Stomach (tissue), 9 donors: ENCODE data around the gene MYL12B. TPM values are rescaled to one million over a fixed set of nuclear protein-coding genes. Genes with fewer than 3 reads are reported as not detected.
"Not testable (repeated sequence)": the region's sequence is repeated elsewhere in the genome, so short reads cannot be mapped to it uniquely, and the experiment has no call there.

Source experiments
- DNase-seq, 2 donors: peaks; one replicate each; pipeline versions ENCODE4 v3.0.0 to v3.0.0-alpha.2; 2013 to 2019
- H3K27ac ChIP-seq, 5 donors: fragments of 200-600 bp in 4 of 5; sonication (generic) in 4 of 5; one replicate each; pipeline ENCODE4 v1.5.1; 2013 to 2019; ENCODE audit warnings: mild to moderate bottlenecking in 1 of 5, moderate library complexity in 1 of 5
- H3K27me3 ChIP-seq, 3 donors: fragments of 200-600 bp; sonication (generic); one replicate each; pipeline ENCODE4 v1.5.1; 2017 to 2019; ENCODE audit warnings: mixed run types in 1 of 3
- H3K36me3 ChIP-seq, 4 donors: fragments of 200-600 bp; sonication (generic); 1 replicate in 3 of 4; 2 replicates in 1 of 4; pipeline ENCODE4 v1.5.1; 2016 to 2019
- H3K4me1 ChIP-seq, 4 donors: fragments of 200-600 bp; sonication (generic); one replicate each; pipeline ENCODE4 v1.5.1; 2016 to 2019
- H3K4me3 ChIP-seq, 4 donors: fragments of 200-600 bp; sonication (generic) in 3 of 4; one replicate each; pipeline ENCODE4 v1.5.1; 2016 to 2019; ENCODE audit warnings: mild to moderate bottlenecking in 1 of 4
- H3K9me3 ChIP-seq, 4 donors: fragments of 200-600 bp; sonication (generic); one replicate each; pipeline ENCODE4 v1.5.1; 2016 to 2019
- EP300 ChIP-seq: sonication (generic); formaldehyde crosslinking; IDR thresholded peaks from one replicate; pipeline ENCODE4 v1.6.1; 2017; ENCODE audit warnings: antibody characterized with exemption
- POLR2A ChIP-seq, 4 donors: fragments of 450-650 bp; IDR thresholded peaks; one replicate each; pipeline ENCODE4 v1.6.1; 2016; ENCODE audit warnings: antibody characterized with exemption in 4 of 4, control low read depth in 2 of 4, mild to moderate bottlenecking in 1 of 4, moderate library complexity in 1 of 4
- POLR2AphosphoS5 ChIP-seq, 3 donors: sonication (generic); formaldehyde crosslinking; IDR thresholded peaks; one replicate each; pipeline ENCODE4 v1.6.1; 2016; ENCODE audit warnings: antibody characterized with exemption in 3 of 3
- WGBS, 5 donors: extraction: QIAGEN DNeasy Blood & Tissue Kit in 3 of 5; methylation state at CpG; one replicate each; pipeline versions ENCODE4 v1.1.5 to v1.1.7; 2013 to 2018; 5-methylcytosine and 5-hydroxymethylcytosine counted together
- intact Hi-C: fragments of 100-400 bp; cut with DNase I; formaldehyde crosslinking; loops from one replicate; pipeline ENCODE4 v1.15.1; 2023; ENCODE audit warnings: low total_unique reads
- polyA plus RNA-seq, 3 donors: library from polyadenylated mRNA; stranded (reverse); fragments of 200-250 nt; gene quantifications; one replicate each; pipeline ENCODE4 v1.2.3, GENCODE V29; 2013
- total RNA-seq, 5 donors: library from RNA; depleted of rRNA; stranded (reverse); fragments of >200 nt; gene quantifications; one replicate each; pipeline versions ENCODE4 v1.1.0 to v1.2.3, GENCODE V29; 2014 to 2016
- TF ChIP-seq, protein P1 (sequence below), 7 experiments: fragments of 450-650 bp in 4 of 7; fragments of 200-600 bp in 3 of 7; sonication (generic) in 3 of 7; IDR thresholded peaks; one replicate each; pipeline ENCODE4 v1.5.1; 2016 to 2019; ENCODE audit warnings: antibody characterized with exemption in 7 of 7, control low read depth in 2 of 7, mild to moderate bottlenecking in 1 of 7
- donor health status: healthy with polysubstance abuse.
- donor health status: Bipolar disorder and iron deficiency.
- donor health status: healthy.

The MYL12B gene
- total and polyA plus RNA-seq, 8 donors = 89.2 to 738 (median 312) TPM

- Histone ChIP-seq H3K27me3 (no peaks in the 10 kb centered on the region), H3K4me1 (no peaks in the 10 kb centered on the region), H3K9me3 (no peaks in the 10 kb centered on the region), H3K36me3 (no peaks in the 10 kb centered on the region), H3K4me3 (no peak overlapping the region), H3K27ac (no peak overlapping the region)
- no peak for DNase-seq
- intact Hi-C loops = no loop called here
- TF ChIP-seq, protein P1, sequence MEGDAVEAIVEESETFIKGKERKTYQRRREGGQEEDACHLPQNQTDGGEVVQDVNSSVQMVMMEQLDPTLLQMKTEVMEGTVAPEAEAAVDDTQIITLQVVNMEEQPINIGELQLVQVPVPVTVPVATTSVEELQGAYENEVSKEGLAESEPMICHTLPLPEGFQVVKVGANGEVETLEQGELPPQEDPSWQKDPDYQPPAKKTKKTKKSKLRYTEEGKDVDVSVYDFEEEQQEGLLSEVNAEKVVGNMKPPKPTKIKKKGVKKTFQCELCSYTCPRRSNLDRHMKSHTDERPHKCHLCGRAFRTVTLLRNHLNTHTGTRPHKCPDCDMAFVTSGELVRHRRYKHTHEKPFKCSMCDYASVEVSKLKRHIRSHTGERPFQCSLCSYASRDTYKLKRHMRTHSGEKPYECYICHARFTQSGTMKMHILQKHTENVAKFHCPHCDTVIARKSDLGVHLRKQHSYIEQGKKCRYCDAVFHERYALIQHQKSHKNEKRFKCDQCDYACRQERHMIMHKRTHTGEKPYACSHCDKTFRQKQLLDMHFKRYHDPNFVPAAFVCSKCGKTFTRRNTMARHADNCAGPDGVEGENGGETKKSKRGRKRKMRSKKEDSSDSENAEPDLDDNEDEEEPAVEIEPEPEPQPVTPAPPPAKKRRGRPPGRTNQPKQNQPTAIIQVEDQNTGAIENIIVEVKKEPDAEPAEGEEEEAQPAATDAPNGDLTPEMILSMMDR (IDR thresholded peaks at IDR 0.05) = no peak
- TF ChIP-seq POLR2AphosphoS5 (IDR thresholded peaks at IDR 0.05) = no peak
- no peak for TF ChIP-seq POLR2A (IDR thresholded peaks at IDR 0.05)
- no peak for TF ChIP-seq EP300
- 70 to 90% (median 82%) methylated on average over 3 of the region's 3 CpGs for WGBS, 5 donors
Observed at GRCh38 chr18:3306391-3306790, 44.5 kb downstream of the MYL12B start.

DNA sequence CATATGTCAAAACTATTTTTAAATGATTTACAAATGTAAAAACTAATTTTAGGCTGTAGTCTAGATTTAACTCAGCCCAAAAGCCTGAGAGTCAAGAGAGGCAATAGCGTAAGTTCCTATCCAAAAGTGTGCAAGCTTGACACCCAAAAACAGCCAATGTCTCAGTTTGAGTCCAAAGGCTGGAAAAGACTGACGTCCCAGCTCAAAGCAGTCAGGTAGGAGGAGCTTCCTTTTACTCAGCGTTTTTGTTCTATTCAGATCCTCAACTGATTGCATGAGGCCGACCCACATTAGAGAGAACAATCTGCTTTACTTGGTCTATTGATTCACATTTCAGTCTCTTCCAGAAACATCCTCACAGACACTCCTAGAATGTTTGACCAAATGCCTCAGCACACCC lies 51.8 kb downstream of the MYL12B start:
- intact Hi-C loops = no loop called here
- DNase-seq = no peak
- Histone ChIP-seq H3K4me3 (no peak overlapping the region), H3K9me3 (no peaks in the 10 kb centered on the region), H3K4me1 (no peaks in the 10 kb centered on the region), H3K27me3 (no peaks in the 10 kb centered on the region), H3K27ac (no peak overlapping the region), H3K36me3 (no peaks in the 10 kb centered on the region)
- 41 to 48% (median 47%) methylated on average over 4 of the region's 4 CpGs for WGBS, 5 donors
- TF ChIP-seq EP300 (no peak), POLR2A (IDR thresholded peaks at IDR 0.05) (no peak), POLR2AphosphoS5 (IDR thresholded peaks at IDR 0.05) (no peak)
- TF ChIP-seq, protein P1 (IDR thresholded peaks at IDR 0.05) = no peak

DNA sequence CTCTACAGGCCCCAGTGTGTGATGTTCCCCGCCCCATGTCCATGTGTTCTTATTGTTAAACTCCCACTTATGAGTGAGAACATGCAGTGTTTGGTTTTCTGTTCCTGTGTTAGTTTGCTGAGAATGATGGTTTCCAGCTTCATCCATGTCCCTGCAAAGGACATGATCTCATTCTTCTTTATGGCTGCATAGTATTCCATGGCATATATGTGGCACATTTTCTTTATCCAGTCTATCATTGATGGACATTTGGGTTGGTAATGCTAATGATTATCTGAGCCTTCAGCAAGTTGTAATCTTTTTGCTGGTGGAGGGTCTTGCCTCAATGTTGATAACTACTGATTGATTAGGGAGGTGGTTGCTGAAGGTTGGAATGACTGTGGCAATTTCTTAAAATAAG lies 53.4 kb downstream of the MYL12B start:
- intact Hi-C loops = not testable (repeated sequence)

GRCh38 chr18:3319399-3319798 lies 57.5 kb downstream of the MYL12B start:
- no peaks in the 10 kb centered on the region for H3K36me3 ChIP-seq
- H3K4me1 ChIP-seq = no peaks in the 10 kb centered on the region
- WGBS, 5 donors = 66 to 73% (median 68%) methylated on average over 5 of the region's 5 CpGs
- TF ChIP-seq POLR2A (IDR thresholded peaks at IDR 0.05) (no peak), POLR2AphosphoS5 (IDR thresholded peaks at IDR 0.05) (no peak), EP300 (no peak)
- TF ChIP-seq, protein P1 (IDR thresholded peaks at IDR 0.05) = no peak
- no peaks in the 10 kb centered on the region for H3K9me3 ChIP-seq
- intact Hi-C loops = no loop called here
- H3K27ac ChIP-seq = no peak overlapping the region
- no peak overlapping the region for H3K4me3 ChIP-seq
- DNase-seq = no peak
- H3K27me3 ChIP-seq = no peaks in the 10 kb centered on the region

More for the DNA sequence above, 53.4 kb downstream of the MYL12B start:
- WGBS, 5 donors = 91 to 100% (median 97%) methylated on average over 1 of the region's 1 CpG
- H3K9me3 ChIP-seq, H3K27ac ChIP-seq, DNase-seq, H3K4me1 ChIP-seq, H3K27me3 ChIP-seq, H3K36me3 ChIP-seq, H3K4me3 ChIP-seq: not testable (repeated sequence)

- Histone ChIP-seq H3K36me3 (no peaks in the 10 kb centered on the region), H3K27me3 (no peaks in the 10 kb centered on the region), H3K4me1 (no peaks in the 10 kb centered on the region), H3K9me3 (no peaks in the 10 kb centered on the region), H3K4me3 (no peak overlapping the region), H3K27ac (no peak overlapping the region)
- TF ChIP-seq EP300 = no peak
- TF ChIP-seq POLR2A (IDR thresholded peaks at IDR 0.05) = no peak
- TF ChIP-seq POLR2AphosphoS5 (IDR thresholded peaks at IDR 0.05) = no peak
- TF ChIP-seq, protein P1 (IDR thresholded peaks at IDR 0.05) = no peak
- intact Hi-C loops = no loop called here
- WGBS, 5 donors = 61 to 82% (median 75%) methylated on average over 2 of the region's 2 CpGs
- no peak for DNase-seq
Observed at GRCh38 chr18:3319894-3320454, 58.0 kb downstream of the MYL12B start.
